Esophagus muscularis mucosa (tissue), 3 donors: ENCODE data around the gene MRPS2.

Experiments used
- CTCF ChIP-seq, 3 experiments: fragments of 200-600 bp in 2 of 3; fragments of 450-650 bp in 1 of 3; sonication (generic) in 2 of 3; IDR thresholded peaks; one replicate each; pipeline ENCODE4 v1.5.1; 2017 to 2019; ENCODE audit warnings: antibody characterized with exemption in 3 of 3, mild to moderate bottlenecking in 2 of 3, moderate library complexity in 1 of 3
- POLR2A ChIP-seq: fragments of 450-650 bp; IDR thresholded peaks from one replicate; pipeline ENCODE4 v1.6.1; 2017; ENCODE audit warnings: antibody characterized with exemption, moderate library complexity, mild to moderate bottlenecking, low read depth
- POLR2AphosphoS5 ChIP-seq, 2 donors: sonication (generic); formaldehyde crosslinking; IDR thresholded peaks; one replicate each; pipeline ENCODE4 v1.6.1; 2017; ENCODE audit warnings: antibody characterized with exemption in 2 of 2

GRCh38 chr9:135519179-135519971, 18.9 kb downstream of the MRPS2 start:
- no peak for TF ChIP-seq CTCF (IDR thresholded peaks at IDR 0.05)
- TF ChIP-seq POLR2AphosphoS5 (IDR thresholded peaks at IDR 0.05), result no peak
- TF ChIP-seq POLR2A, result no peak
